GM21717 (cell line): ENCODE measurements around the gene LRMDA.

Source experiments
- ATAC-seq: cut with Tn5 transposase; IDR thresholded peaks from one replicate; pipeline ENCODE4 v1.9.1; 2021; ENCODE audit warnings: mild to moderate bottlenecking, moderate library complexity; ENCODE audit not compliant: unreplicated experiment

Gene LRMDA

GRCh38 chr10:76334255-76334654 is 902.8 kb downstream of the LRMDA start:
- no peak for ATAC-seq

- ATAC-seq = no peak
These were observed 905.0 kb downstream of the LRMDA start for GRCh38 chr10:76336213-76336963.

DNA sequence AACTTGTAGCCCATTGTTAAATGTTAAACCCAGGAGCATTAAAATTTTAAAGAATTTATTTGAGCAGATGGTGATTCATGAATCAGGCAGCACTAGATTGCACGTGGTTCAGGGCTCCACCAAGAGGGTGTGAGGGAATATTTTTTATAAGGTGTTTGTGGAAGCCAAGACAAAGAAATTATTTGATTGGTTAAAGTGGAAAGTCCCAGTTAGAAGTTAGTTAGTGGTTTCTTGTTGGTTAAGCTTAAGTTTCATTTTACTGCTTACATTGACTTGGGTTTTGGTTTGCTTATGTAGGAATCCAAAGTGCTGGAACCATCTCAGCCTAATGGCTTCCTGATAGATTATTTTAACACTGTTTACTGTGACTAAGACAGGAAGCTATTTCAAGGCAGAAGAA is 906.2 kb downstream of the LRMDA start:
- no peak for ATAC-seq

- ATAC-seq = no peak
These were observed 906.8 kb downstream of the LRMDA start for GRCh38 chr10:76338187-76338586.

- no peak for ATAC-seq
These were observed 910.3 kb downstream of the LRMDA start for GRCh38 chr10:76341740-76342139.

DNA sequence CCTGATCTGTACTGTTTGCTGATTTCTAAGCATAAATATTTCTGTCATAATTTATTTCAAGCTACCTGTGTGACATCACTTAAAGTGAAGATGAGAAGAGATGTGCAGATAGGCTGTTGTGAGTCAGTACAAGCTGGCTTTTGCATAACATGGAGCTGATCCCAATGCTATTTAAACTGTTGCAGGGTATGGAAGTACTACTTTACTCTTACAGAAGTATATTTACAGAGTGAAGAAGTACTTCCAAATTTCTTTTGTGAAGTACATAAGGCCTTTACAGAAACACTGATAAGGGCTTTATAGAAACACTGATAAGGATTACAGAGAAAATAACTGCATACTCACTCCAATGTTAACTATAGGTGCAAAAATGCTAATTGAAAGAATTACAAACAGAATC is 911.6 kb downstream of the LRMDA start:
- ATAC-seq = no peak

- no peak for ATAC-seq
These were observed 916.4 kb downstream of the LRMDA start for GRCh38 chr10:76347832-76348231.

DNA sequence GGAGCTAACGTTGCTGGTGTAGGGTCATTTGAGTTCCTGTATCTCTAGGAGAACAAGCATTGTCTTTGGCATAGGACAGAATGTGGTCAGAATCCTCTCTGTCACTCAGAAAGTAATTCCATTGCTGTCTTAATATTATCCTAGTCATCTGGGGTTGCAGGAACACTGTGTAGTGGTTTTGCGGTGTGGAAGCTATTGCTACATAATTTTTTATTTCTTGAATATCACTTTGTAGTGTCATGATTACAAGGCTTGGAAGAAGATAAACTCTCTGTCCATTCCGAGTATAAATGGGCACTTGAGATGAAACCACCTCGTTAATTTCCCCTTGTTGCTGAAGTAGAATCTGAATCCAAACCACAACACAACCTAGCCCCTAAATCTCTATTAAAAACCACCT is 919.2 kb downstream of the LRMDA start:
- no peak for ATAC-seq

GRCh38 chr10:76352300-76352699 is 920.9 kb downstream of the LRMDA start:
- no peak for ATAC-seq

DNA sequence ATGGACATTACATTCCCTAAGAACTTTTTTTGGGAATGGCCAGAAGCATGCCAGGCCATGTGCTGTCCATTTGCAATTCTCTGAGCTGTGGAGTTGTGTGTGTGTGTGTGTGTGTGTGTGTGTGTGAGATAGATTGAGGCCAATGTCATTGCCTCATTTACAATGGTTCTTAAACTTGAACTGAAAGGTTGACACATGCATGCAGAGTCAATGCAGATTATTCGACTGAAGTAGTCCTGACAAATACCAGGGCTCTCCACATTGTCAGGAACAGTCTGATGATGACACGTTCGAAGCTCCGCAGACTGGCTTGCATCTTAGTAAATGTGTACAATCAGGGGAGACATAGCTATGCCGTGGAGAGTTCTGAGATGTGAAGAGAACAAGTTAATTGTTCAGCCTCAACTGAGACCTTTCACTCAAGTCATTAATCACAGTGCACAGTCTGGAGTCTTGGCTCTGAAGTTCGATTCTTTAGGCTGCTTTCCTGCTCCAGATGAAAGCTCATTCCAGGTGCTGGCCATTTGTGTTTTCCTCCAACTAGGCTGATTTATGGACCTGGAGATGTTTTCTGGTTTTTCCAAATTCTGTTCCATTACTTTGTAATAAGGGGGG is 921.9 kb downstream of the LRMDA start:
- no peak for ATAC-seq

- no peak for ATAC-seq
These were observed 922.9 kb downstream of the LRMDA start for GRCh38 chr10:76354212-76354738.

DNA sequence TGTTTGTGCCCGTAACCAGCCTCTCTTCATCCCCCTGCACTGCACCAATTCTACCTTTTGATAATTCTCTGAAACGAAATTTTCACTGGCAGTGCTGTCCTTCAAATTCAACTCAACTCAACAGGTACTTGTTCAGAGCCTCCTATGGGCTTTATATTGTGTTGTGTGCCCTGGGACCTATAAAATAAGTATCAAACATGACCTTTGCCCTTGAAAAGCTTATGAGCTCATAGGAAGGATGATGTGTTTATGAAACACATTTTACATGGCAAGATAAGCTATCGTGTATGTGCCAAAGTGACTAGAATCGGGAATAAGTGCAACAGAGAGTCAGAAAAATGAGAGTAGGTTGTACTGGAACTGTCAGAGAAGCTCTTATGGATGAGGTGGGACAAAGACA is 923.5 kb downstream of the LRMDA start:
- no peak for ATAC-seq

DNA sequence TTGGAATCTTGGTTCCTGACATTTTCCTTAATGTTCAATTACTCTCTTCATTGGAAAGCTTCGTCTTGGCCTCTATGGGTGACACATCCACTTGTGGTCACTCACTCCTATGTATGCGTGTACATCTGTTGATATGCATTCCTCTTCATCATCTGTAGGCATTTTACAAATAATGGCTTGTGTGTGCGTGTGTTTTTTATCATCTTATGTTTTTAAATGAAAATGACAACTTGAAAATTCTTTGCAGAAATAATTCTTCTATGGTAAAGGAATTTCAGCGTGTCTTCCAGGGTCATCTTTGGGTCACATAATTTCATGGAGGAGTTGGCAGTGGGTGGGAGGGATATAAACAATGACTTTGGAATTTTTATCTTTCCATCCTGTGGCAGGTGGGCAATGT is 925.1 kb downstream of the LRMDA start:
- no peak for ATAC-seq

DNA sequence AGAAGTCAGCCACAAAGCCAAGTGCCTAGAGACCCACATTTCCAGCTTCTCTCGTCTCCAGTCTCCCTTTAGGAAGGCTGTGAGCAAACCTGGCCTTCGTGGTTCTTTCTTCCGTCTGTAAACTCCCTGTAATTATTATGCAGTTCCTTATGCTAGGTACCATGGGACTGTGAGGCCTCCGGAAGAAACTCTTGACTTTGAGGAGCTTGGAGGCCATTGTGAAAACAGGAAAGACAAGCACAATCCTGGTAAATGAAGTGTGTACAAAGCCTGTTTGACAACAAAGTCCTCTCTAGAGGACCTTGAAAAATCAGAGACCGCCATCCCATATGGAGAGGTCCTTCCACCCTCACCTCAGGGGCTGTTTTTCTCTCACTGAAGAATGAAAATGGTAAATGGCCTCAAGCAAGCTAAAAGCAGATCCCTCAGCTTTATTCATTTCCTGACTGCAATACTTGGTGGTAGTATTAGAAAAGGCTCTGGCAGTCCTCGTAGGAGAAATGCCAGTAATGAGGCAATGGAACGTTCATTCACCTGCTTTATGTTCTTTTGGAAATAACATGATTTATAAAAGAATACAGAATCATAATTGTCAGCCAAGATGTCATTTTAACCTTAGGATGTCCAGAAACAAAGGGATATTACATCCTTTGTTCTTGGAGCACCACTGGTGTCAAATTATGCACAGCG is 926.4 kb downstream of the LRMDA start:
- ATAC-seq = no peak

DNA sequence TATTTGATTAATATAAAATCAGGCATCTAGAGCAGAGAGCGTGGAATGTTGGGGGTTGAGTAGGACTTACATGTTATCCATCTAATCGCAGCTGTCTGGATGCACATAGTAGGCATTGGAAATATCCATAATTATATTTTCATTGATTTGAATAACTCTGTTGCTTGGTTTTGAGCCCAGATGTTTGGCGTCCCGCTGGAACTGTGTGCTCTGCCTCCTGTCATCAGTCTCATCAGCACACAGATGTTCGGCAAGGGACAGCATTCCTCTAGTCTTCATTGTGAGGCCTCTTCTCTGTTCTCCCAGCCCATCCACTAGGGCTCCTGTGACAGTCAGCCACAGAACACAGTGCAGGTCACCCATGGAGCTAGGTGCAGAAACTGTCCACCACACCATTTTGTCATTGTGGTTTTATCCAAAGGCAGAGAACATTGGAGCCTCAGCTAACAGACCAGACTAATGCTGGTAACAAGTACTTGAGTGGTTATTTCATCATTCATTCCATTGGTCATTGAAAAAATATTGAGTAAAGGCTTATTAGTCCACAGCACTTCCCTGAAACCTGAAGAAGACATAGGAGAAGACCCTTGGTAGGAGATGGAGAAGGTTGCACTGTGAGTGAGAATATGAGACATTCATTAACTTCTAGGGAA is 927.4 kb downstream of the LRMDA start:
- ATAC-seq = no peak

DNA sequence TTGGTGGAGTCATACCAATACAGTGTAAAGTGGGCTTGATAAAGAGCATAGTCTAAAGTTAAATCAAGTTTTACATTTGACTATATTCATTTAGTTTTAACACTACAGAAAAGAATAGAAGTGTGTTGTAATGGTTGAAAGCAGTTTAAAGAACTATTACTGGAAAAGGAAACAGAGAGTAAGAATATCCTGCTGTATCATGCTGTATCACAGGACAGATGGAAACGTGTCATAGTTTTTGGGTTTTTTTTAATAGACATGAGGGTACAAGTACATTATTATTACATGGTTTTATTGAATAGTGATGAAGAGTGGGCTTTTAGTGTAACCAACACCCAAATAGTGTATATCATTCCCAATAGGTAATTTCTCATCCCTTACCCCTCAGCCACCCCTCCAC is 944.3 kb downstream of the LRMDA start:
- ATAC-seq = no peak

DNA sequence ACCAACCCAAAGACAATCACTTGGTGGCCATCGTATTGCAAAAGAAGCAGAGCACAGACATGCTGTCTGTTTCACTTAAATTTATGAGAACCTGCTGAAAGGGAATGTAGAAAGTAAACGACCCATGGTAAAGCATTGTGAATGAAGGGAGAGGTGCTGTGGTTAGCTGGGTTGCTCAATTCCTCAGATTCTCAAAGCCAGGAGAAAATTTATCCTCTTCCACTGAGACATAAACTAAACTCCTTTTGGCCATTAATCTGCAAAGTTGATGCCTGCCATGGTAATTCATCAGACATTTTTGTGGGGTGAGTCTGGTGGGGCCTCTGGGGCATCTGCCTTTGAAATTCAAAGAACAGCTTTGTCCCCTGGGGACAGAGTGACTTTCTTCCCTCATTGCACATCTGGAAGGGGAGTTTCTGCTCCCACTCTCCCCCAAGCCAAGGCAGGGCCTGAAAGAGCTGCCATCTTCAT is 951.0 kb downstream of the LRMDA start:
- ATAC-seq = no peak

DNA sequence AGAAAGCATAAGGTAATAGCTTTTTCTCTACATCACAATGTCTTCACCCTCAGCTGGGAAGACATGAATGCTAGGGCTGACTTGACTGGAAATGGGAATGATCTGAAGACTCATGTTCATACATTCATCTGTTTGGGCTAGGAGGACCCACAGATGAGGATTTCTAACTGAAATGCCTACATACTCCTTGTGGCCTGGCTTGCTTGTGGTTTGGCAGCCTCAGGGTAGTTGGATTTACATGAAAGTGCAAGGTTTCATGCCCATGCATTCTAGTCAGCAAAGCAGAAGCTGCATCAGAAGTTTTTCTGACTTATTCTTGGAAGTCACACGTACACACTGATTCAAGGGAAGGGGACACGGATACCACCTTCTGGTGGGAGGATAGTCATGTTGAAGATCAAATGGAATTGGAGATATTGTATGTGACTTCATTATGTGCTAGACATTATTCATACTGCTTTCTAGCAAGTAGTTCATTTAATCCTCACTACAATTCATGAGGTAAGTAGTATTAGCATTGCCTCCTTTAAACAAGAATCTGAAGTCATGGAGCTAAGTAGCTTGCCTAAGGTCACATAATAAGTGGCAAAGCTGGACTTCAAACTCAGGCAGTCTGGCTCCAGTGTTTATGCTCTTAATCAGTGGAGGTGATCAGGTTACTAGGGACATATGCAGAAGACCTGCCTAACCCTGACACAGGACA is 957.0 kb downstream of the LRMDA start:
- ATAC-seq = no peak

- no peak for ATAC-seq
These were observed 962.7 kb downstream of the LRMDA start for GRCh38 chr10:76393875-76394706.

- no peak for ATAC-seq
These were observed 963.3 kb downstream of the LRMDA start for GRCh38 chr10:76394707-76395042.
